GM18517 (cell line): ENCODE measurements around the gene RAB4A.

Source experiments
- ATAC-seq: cut with Tn5 transposase; IDR thresholded peaks from one replicate; pipeline ENCODE4 v1.9.1; 2021; ENCODE audit warnings: mild to moderate bottlenecking, moderate library complexity; ENCODE audit not compliant: unreplicated experiment

Gene RAB4A

GRCh38 chr1:229243638-229244037 lies 27.3 kb upstream of the RAB4A start:
- no peak for ATAC-seq

DNA sequence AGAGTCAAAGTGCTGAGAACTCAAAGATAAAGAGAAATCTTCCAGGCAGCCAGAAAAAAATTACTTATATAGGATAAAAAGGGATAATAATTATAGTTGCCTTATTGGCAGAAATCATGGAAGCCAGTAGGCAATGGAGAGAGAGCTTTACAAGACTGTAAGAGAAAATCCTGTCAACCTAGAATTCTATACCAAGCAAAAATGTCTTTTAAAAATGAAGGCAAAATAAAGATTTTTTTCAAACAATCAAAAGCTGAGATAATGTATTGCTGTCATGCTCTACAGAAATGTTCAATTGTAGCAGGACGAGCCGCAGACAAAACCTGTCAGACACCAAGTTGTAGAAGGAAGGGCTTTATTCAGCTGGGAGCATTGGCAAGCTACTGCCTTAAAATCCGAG lies 26.8 kb upstream of the RAB4A start:
- ATAC-seq, result no peak

GRCh38 chr1:229247871-229248270 lies 23.0 kb upstream of the RAB4A start:
- ATAC-seq, result no peak

DNA sequence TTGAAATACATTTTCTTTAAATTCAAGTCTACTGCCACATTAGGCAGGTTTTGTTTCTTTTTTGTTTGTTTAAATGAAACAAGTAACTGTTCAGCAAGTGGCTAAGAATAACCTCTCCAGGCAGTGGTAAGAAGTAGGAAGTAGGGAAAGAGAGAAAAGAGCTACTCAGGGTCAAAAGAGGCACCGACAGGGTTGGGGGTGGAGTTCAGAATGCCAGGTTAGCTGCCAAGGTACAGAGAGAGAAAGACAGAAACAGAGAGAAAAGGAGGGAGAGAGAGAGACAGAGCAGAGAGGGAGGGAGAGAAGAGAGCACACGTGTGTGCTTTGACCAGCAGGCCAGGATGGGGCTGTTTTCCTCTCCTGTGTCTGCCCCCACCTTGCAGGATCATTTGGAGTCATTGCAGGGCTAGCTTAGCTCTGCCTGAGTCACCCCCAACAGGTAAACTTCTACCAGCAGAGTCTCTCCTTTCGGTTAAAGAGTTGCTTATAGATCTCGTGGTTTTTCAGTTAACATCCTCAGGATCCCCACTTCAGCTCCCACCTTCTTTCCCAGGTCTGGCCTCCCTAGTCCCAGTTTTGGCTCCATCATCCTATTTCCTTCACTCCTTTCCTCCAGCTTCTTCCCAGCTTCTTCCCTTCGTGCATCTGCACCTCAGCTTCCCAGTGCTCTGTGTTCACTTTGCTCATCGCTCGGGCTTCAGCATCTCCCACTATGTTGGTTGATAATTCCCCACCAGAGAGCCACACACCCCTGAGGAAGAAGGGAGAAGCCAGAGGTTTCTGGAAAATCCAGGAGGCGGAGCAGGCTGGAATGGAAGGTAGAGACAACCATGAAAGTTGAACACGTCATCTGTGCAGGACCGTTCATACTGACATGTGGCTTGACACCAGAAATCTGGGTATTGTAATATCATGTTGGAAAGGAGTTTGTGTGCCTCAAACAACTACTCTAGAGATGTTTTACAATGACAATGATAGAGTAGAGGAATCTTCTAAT lies 21.8 kb upstream of the RAB4A start:
- no peak for ATAC-seq

DNA sequence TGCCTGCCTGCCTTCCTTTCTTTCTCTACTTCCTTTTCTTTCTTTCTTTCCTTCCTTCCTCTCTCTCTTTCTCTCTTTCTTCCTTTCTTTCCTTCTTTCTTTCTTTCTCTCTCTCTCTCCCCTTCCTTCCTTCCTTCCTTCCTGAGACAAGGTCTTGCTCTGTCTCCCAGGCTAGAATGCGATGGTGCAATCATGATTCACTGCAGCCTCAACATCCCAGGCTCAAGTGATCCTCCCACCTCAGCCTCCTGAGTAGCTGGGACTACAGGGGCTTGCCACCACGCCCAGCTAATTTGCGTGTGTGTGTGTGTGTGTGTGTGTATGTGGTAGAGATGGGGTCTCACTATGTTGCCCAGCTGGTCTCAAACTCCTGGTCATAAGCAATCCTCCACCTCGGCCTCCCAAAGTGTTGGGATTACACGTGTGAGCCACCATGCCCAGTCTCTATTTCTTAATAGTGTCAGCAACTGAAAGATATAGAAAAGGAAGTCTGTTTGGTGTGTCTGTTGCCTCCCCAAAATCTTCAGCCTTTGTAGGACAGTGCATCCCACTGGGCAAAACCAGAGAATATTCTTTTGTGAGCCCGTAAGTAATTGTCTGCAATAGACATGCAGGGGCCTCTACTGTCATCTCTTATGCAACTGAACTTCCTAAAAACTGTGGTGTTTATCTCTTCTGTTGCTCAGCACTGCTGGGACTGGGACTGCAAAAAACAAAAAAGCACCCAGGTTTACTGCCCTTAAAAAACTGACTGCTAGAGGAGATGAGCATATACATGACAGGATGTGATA lies 20.9 kb upstream of the RAB4A start:
- no peak for ATAC-seq

GRCh38 chr1:229251185-229251584 lies 19.7 kb upstream of the RAB4A start:
- no peak for ATAC-seq

DNA sequence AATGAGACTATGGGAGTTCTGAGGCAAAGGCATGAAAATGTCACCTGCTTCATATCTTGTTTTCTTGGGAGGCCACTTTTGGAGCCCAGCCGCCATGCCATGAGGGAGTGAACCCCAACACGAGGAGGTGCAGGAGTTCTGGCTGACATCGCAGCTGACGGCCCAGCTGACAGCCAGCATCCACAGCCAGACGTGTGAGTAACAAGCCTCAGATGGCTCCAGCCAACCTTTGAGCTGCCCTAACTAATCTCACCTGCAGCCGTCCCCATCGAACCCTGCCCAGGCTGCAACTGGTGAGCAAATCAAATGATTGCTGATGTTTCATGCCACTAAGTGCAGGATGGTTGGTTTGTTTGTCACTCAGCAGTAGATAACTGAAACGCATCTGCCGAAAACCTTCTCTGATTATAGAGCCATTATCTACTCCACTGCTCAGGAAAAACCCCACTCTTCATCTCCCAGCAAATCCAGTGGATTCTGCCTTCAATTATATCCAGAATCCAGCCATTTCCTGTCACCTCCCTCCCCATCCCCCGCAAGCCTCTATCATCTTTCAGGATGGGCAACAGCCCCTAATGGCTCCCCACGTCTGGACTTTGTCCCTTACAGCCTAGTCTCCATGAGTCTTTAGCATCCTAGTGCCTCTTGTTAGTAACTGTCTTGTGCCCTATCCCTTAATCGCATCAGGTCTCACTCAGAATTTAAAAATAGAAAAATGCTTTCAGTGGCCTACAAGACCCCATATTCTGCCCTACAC lies 18.5 kb upstream of the RAB4A start:
- ATAC-seq, result no peak

DNA sequence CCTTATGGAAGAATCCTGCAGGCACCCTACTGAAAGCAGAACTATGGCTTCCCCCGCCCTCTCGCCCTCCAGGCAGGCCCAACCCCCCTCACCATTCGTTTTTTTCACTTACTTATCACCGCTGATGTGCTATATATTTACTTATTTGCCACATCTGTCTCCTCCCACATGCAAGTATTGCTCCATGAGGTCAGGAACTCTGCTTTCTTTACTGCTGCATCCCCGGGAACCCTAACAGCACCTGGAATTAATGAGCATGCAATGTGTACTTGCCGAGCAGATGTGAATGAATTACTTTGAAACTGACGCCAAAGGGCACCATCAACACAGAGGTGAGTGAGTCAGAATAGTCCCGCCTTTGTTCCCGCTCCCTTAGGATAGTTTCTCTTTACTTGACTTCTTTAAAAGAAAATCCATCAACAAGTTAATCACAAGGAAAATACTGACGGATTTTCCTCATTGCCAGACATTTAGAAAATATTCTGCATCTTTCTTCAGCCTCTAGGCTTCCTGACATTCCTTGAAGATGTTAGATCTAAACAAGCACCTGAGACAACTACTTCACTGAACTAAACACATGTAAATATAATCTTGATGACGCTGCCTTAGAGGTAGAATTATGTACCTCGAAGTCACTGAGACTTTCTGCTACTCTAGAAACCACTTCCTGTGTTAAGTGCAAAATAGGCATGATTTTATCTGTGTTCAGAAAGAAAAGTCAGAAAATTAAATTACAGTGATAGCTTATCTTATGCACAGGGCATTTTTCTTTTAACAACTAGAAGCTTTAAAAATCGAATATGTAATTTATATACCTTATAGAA lies 17.5 kb upstream of the RAB4A start:
- no peak for ATAC-seq

- ATAC-seq, result no peak
Measured at GRCh38 chr1:229254910-229255541, 15.9 kb upstream of the RAB4A start.

DNA sequence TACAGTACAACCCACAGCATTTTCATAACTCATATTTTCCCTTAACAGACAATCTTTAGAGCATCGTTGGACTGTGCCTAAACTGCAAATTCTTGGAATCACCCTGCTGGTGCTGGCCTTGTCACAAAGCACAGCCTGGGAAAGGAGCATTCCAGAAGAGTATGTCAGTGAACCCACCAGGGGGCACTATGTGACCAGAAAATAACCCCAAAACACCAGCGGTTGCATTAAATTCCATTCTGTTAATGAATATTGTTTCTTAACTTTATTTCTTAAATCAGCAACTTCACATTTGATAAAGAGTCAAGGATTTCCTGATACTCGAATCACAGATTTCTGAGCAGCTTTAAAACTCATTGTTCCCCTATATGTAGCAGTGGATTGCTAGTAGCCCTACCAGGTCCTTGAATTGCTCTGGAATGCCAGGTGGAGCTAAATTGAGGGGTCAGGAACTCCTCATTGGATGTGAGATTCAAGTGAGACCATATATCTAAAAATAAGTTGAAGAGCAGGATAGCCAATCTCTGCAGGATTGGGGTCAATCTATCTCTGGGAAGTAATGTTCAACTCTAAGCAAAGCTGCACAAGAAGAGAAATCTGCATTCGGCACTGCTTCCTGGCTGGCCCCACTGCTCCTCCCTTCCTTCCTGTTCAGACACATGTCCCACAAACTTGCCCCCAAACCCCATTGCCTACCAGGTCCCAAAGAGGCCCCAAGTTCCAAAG lies 12.7 kb upstream of the RAB4A start:
- no peak for ATAC-seq

- ATAC-seq, result no peak
Measured at GRCh38 chr1:229258757-229259060, 12.2 kb upstream of the RAB4A start.

DNA sequence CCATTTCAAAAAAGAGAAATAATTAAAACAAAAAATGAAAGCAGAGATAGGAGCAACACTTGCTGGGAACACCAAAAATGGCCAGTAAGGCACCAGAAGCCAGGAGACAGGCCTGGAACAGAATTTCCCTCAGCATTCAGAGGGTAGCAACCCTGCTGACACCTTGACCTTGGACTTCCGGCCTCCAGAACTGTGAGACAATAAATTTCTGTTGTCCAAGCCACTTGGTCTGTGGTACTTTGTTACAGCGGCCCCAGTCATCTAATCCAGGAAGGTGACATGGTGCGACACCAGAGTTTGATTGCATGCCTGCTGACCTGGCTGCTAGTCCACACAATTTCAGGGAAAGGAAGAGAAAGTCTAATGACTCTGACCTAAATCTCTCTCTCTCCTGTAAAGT lies 10.6 kb upstream of the RAB4A start:
- ATAC-seq, result no peak

- no peak for ATAC-seq
Measured at GRCh38 chr1:229262239-229262638, 8.7 kb upstream of the RAB4A start.

- ATAC-seq, result no peak
Measured at GRCh38 chr1:229263254-229263653, 7.7 kb upstream of the RAB4A start.

GRCh38 chr1:229264068-229264467 lies 6.8 kb upstream of the RAB4A start:
- no peak for ATAC-seq

- ATAC-seq, result no peak
Measured at GRCh38 chr1:229264487-229264886, 6.4 kb upstream of the RAB4A start.

DNA sequence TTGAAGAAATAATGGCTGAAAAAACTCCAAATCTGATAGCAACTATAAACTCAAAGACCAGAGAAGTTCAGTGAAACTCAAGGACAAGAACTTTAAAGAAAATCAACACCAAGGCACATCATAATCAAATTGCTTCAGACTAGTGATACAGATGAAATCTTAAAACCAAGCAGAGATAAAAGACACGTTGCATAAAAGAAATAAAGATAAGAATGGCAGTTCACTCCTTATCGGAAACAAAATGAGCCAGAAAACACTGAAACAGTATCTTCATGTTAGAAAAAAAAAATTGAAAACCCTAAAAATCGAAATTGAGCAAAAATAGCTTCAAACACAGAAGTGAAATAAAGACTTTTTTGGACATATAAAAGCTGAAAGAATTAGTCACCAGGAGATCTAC lies 4.6 kb upstream of the RAB4A start:
- ATAC-seq, result no peak

DNA sequence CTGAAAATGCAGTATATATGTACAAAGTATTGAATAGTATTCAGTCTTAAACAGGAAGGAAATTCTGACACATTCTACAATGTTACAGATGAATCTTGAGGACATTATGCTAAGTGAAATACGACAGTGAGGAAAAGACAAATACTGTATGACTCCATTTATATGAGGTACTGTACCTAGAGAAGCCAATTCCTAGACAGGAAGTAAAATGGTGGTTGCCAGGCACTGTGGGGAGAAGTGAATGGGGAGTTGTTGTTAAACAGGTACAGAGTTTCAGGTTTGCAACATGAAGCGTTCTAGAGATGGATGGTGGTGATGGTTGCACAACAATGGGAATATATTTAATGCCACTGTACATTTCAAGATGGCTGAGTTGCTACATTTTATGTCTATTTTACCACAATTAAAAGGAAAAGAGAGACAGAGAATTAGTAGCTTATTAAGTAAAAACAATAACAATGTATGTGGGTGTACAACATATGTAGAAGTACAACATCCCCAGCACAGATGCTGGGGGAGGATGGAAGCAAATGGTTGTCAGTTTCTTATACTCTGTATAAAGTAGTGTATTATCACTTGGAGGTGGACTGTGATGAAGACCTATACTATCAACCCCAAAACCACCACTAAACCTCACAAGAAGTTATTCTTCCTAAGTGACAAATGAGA lies 3.9 kb upstream of the RAB4A start:
- no peak for ATAC-seq

GRCh38 chr1:229268505-229268904 lies 2.4 kb upstream of the RAB4A start:
- no peak for ATAC-seq
